A673 (cell line): Measurements from ENCODE around the gene BLOC1S4.

Experiments
- CTCF ChIP-seq: fragments of 300-800, 200-600 bp; sonication (generic); conservative IDR thresholded peaks from 2 replicates; pipeline ENCODE4 v1.5.1; 2017; ENCODE audit warnings: low read depth, mild to moderate bottlenecking, antibody characterized with exemption, low read length, moderate library complexity, mixed read lengths
- EZH2 ChIP-seq: fragments of 200-600 bp; sonication (generic); IDR thresholded peaks from 2 replicates; pipeline ENCODE4 v1.6.1; 2017; ENCODE audit warnings: borderline replicate concordance, low read depth, mild to moderate bottlenecking, mixed read lengths, antibody characterized with exemption, low read length; ENCODE audit not compliant: poor library complexity, severe bottlenecking

GRCh38 chr4:6731780-6732179 is 15.8 kb downstream of the BLOC1S4 start:
- no peak for TF ChIP-seq CTCF
- no peak for TF ChIP-seq EZH2
